ENCODE measurements around the gene STKLD1. TPM values are rescaled to one million over a fixed set of nuclear protein-coding genes. Genes with fewer than 3 reads are reported as not detected.

The STKLD1 gene
- total and polyA plus RNA-seq, 2 donors (not counting 1 experiment from before 2014, with no cell fraction given): 0.18 to 1.1 TPM

DNA sequence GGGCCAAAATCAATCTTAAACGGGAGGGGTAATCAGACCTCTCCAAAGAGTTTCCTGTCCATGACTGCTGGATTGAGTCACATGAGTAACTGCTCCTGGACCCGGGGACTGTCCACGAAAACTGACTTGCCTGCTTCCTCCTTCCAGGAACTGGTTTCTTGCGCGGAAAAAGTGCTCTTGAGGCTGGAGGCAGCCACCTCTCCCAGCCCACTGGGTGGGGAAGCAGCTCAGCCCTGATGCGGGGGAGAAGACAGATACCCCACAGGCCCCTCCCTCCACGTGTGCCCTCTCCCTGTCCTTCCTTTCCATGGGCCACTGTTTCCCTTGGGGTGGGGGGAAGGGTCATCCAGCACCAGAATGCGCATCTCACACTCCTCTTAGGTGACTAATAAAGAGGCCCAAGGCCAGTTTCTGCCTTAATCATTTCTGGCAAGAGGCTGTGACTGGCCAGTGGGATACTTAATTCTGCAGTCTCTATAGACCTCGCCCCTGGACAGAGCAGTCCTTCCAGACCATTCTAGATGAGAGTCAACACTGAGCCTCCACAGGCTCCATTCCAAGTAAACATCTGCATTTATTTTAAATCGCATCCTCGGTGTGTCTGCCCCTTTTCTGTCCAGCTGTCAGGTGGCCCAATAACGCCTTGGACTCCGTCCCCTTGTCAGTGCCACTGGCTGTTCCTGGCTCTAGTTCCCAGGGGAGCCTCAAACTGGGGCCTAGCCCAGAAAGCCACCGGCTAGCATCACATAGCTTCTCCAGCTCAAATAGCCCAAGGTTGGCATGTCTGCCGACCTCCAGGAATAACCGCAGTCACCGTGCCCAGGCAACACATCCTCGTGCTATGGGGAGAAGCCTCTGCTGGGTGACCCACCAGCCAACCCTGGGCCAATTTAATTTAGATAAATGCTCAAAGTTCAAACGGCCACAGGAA is 29.6 kb downstream of the STKLD1 start:
- H3K9me3 Mint-ChIP-seq (ENCODE audit: insufficient read depth): no peaks in the 10 kb centered on the region
- intact Hi-C loops (cut with micrococcal nuclease): loop anchor here (1.0 to 2.0 kb wide), 3 partner anchors 55 to 81 kb away; partner anchors contain the start of gene SLC2A6
- no peak overlapping the region for H3K4me3 ChIP-seq (ENCODE audit: control extremely low read depth in 1 of 5, extremely low read depth in 1 of 5, insufficient read depth in 1 of 5, low read depth in 2 of 5, low read length in 4 of 5)
- H3K4me2 ChIP-seq (replicated peaks; ENCODE audit: low read depth, low read length, poor library complexity, severe bottlenecking): no peak overlapping the region
- no peak for TF ChIP-seq EZH2 (IDR thresholded peaks at IDR 0.05; ENCODE audit: borderline replicate concordance, insufficient read depth, low read depth, low read length, poor library complexity, severe bottlenecking)
- no peak for TF ChIP-seq CTCF (IDR thresholded peaks at IDR 0.05)
- H3K4me1 Mint-ChIP-seq: peaks cover 2% of the 10 kb centered on the region
- no peak overlapping the region for H3K27ac ChIP-seq (ENCODE audit: low read length in 2 of 2)
- peaks cover 0 to 2% of the 10 kb centered on the region in 2 donors for H3K4me1 ChIP-seq (ENCODE audit: control insufficient read depth in 2 of 2, insufficient read depth in 2 of 2, low read length in 2 of 2)
- ChIA-PET CTCF (interaction anchor here (0.6 to 4.8 kb wide), 6 partner anchors 12 to 219 kb away, joined by 3 to 34 read pairs (median 4); partner anchors contain the start of genes CACFD1 and REXO4), POLR2A (no interaction called here)
- peaks cover 5% of the 10 kb centered on the region for H3K79me2 ChIP-seq (ENCODE audit: control insufficient read depth, insufficient read depth, low read length)
- H3K4me3 Mint-ChIP-seq: no peak overlapping the region
- WGBS (ENCODE audit: insufficient coverage): 91% methylated on average over 10 of the region's 19 CpGs
- H3K9ac ChIP-seq (ENCODE audit: low read length): no peak overlapping the region
- H3K27me3 Mint-ChIP-seq: no peaks in the 10 kb centered on the region
- peaks cover 42% of the 10 kb centered on the region for H4K20me1 ChIP-seq (ENCODE audit: control insufficient read depth, insufficient read depth, low read length, poor library complexity, severe bottlenecking)
- H2AFZ ChIP-seq (ENCODE audit: insufficient read depth, low read depth, low read length, poor library complexity, severe bottlenecking): no peak overlapping the region
- peaks cover 0 to 58% of the 10 kb centered on the region in 2 experiments for H3K36me3 ChIP-seq (replicated peaks in 1 of 2; ENCODE audit: control extremely low read depth in 1 of 2, control insufficient read depth in 1 of 2, extremely low read depth in 1 of 2, insufficient read depth in 2 of 2, low read length in 1 of 2)
- no peaks in the 10 kb centered on the region for H3K9me3 ChIP-seq (ENCODE audit: control extremely low read depth in 1 of 3, control insufficient read depth in 2 of 3, insufficient read depth in 1 of 3, low read length in 2 of 3)
- H3K27ac Mint-ChIP-seq: no peak overlapping the region
- no peak for DNase-seq
- no peak for ATAC-seq (ENCODE audit: low read depth)
- no peaks in the 10 kb centered on the region for H3K27me3 ChIP-seq (replicated peaks in 1 of 4; ENCODE audit: control extremely low read depth in 1 of 4, control insufficient read depth in 3 of 4, insufficient read depth in 4 of 4, low read length in 3 of 4)
